HCT116 (cell line): ENCODE results near the gene KCND2. TPM values are rescaled to one million over a fixed set of nuclear protein-coding genes. Genes with fewer than 3 reads are reported as not detected.

Experiments used
- ATAC-seq: fragments of 200-7000 bp; cut with Tn5 transposase; 2 replicates; pipeline ENCODE4 v1.9.1; 2020; ENCODE audit warnings: mild to moderate bottlenecking, moderate library complexity
- BruUV-seq: library from RNA; stranded (reverse); fragments of 400-500 nt; replicated peaks from 2 replicates; lab custom pipeline; 2021; lab: Mats Ljungman, UMichigan
- CTCF ChIA-PET: fragments of 300-600 bp; sonication (Branson Sonifier 250); formaldehyde crosslinking; loops from one replicate; lab custom pipeline; 2021; ENCODE audit warnings: antibody characterized with exemption; lab: Charles Lee
- POLR2A ChIA-PET: fragments of 300-600, 350-600 bp; sonication (Branson Sonifier 250); formaldehyde crosslinking; loops from one replicate; lab custom pipeline; 2021; ENCODE audit warnings: antibody characterized with exemption; lab: Charles Lee
- RAD21 ChIA-PET, 2 experiments: fragments of 300-600 bp; sonication (Branson Sonifier 250); formaldehyde crosslinking; loops; one replicate each; lab custom pipeline; 2023; ENCODE audit warnings: low total read pairs in 2 of 2; ENCODE audit not compliant: uncharacterized antibody in 2 of 2, unreplicated experiment in 2 of 2, low non-redundant PET in 1 of 2; lab: Charles Lee
- DNase-seq: peaks from one replicate; pipeline ENCODE4 v3.0.0-alpha.2; 2010; ENCODE audit warnings: low read depth, low spot score
- H2AFZ ChIP-seq: fragments of 200-600 bp; shearing (Covaris generic), sonication (generic); 2 replicates; pipeline ENCODE4 v1.6.1; 2017; ENCODE audit warnings: low read depth, mixed run types, mixed read lengths, antibody characterized with exemption, low read length; ENCODE audit not compliant: poor library complexity, severe bottlenecking
- H3K27ac ChIP-seq: 2 replicates; pipeline ENCODE4 v1.5.1; 2012; ENCODE audit warnings: low read depth, low read length
- H3K27me3 ChIP-seq: fragments of 200-600 bp; sonication (generic); 2 replicates; pipeline ENCODE4 v1.6.1; 2016; ENCODE audit warnings: mixed run types, low read length, mixed read lengths; ENCODE audit not compliant: insufficient read depth
- H3K36me3 ChIP-seq, 2 experiments: fragments of 200-500 bp in 1 of 2; fragments of 200-600 bp in 1 of 2; sonication (Bioruptor generic) in 1 of 2; sonication (generic) in 1 of 2; 2 replicates each; pipeline versions ENCODE4 v1.5.1 to v1.6.1; 2014 to 2016; ENCODE audit warnings: low read length in 2 of 2, inconsistent platforms in 1 of 2, mixed read lengths in 1 of 2, mixed run types in 1 of 2; ENCODE audit not compliant: insufficient read depth in 2 of 2, control insufficient read depth in 1 of 2
- H3K4me1 ChIP-seq, 2 experiments: fragments of 200-600 bp in 1 of 2; sonication (generic) in 1 of 2; 2 replicates each; pipeline versions ENCODE4 v1.5.1 to v1.6.1; 2012 to 2017; ENCODE audit warnings: low read length in 2 of 2, inconsistent platforms in 1 of 2, mild to moderate bottlenecking in 1 of 2, mixed read lengths in 1 of 2, mixed run types in 1 of 2, moderate library complexity in 1 of 2; ENCODE audit not compliant: insufficient read depth in 2 of 2, control insufficient read depth in 1 of 2
- H3K4me2 ChIP-seq: fragments of 200-600 bp; sonication (generic); 2 replicates; pipeline ENCODE4 v1.6.1; 2017; ENCODE audit warnings: mixed run types, low read length, mixed read lengths
- H3K4me3 ChIP-seq, 2 experiments: fragments of 200-600 bp in 1 of 2; sonication (generic) in 1 of 2; replicated peaks in 1 of 2; 2 replicates each; pipeline ENCODE4 v1.5.1; 2011 to 2016; ENCODE audit warnings: low read length in 2 of 2, control low read depth in 1 of 2, low read depth in 1 of 2, mild to moderate bottlenecking in 1 of 2, mixed read lengths in 1 of 2, mixed run types in 1 of 2
- H3K79me2 ChIP-seq: fragments of 200-600 bp; sonication (generic); 2 replicates; pipeline ENCODE4 v1.6.1; 2017; ENCODE audit warnings: mild to moderate bottlenecking, mixed run types, low read length, moderate library complexity, mixed read lengths; ENCODE audit not compliant: insufficient read depth
- H3K9ac ChIP-seq: fragments of 200-600 bp; sonication (generic); 2 replicates; pipeline ENCODE4 v1.6.1; 2016; ENCODE audit warnings: low read length, mixed read lengths
- H3K9me2 ChIP-seq: fragments of 200-600 bp; sonication (generic), shearing (Covaris generic); 2 replicates; pipeline ENCODE4 v1.6.1; 2017; ENCODE audit warnings: mixed run types, mild to moderate bottlenecking, moderate library complexity; ENCODE audit not compliant: insufficient read depth
- H3K9me3 ChIP-seq, 2 experiments: fragments of 200-500 bp in 1 of 2; fragments of 200-600 bp in 1 of 2; sonication (Bioruptor generic) in 1 of 2; sonication (generic) in 1 of 2; 2 replicates each; pipeline ENCODE4 v1.6.1; 2014 to 2017; ENCODE audit warnings: low read length in 2 of 2, mixed read lengths in 2 of 2, inconsistent platforms in 1 of 2, low read depth in 1 of 2, mild to moderate bottlenecking in 1 of 2, mixed run types in 1 of 2, moderate library complexity in 1 of 2; ENCODE audit not compliant: control insufficient read depth in 1 of 2, insufficient read depth in 1 of 2
- H4K20me1 ChIP-seq: fragments of 200-600 bp; sonication (generic), shearing (Covaris generic); 2 replicates; pipeline ENCODE4 v1.6.1; 2017; ENCODE audit warnings: mixed run types, mild to moderate bottlenecking, moderate library complexity; ENCODE audit not compliant: insufficient read depth
- CBX3 ChIP-seq: IDR thresholded peaks from 2 replicates; pipeline ENCODE4 v1.6.1; 2012; ENCODE audit warnings: low read depth
- CEBPB ChIP-seq: IDR thresholded peaks from 2 replicates; pipeline ENCODE4 v1.6.1; 2012; ENCODE audit warnings: low read depth
- EGR1 ChIP-seq: IDR thresholded peaks from 2 replicates; pipeline ENCODE4 v1.6.1; 2012; ENCODE audit warnings: low read depth
- ELF1 ChIP-seq: IDR thresholded peaks from 2 replicates; pipeline ENCODE4 v1.6.1; 2012; ENCODE audit warnings: low read depth, borderline replicate concordance
- EZH2 ChIP-seq: fragments of 200-600 bp; sonication (generic); IDR thresholded peaks from 2 replicates; pipeline ENCODE4 v1.6.1; 2017; ENCODE audit warnings: antibody characterized with exemption, mixed run types
- EZH2phosphoT487 ChIP-seq: fragments of 200-600 bp; IDR thresholded peaks from 2 replicates; pipeline ENCODE4 v1.6.1; 2018; ENCODE audit warnings: antibody characterized with exemption, borderline replicate concordance
- FOSL1 ChIP-seq: IDR thresholded peaks from 2 replicates; pipeline ENCODE4 v1.6.1; 2012; ENCODE audit warnings: low read depth
- JUND ChIP-seq: IDR thresholded peaks from 2 replicates; pipeline ENCODE4 v1.6.1; 2012
- POLR2A ChIP-seq: IDR thresholded peaks from 2 replicates; pipeline ENCODE4 v1.7.0; 2011; ENCODE audit warnings: borderline replicate concordance; ENCODE audit not compliant: insufficient read depth, insufficient read length; ENCODE audit errors: extremely low read depth
- POLR2AphosphoS5 ChIP-seq: IDR thresholded peaks from 2 replicates; pipeline ENCODE4 v1.6.1; 2011; ENCODE audit warnings: mild to moderate bottlenecking, low read depth, low read length, moderate library complexity
- RAD21 ChIP-seq: IDR thresholded peaks from 2 replicates; pipeline ENCODE4 v1.6.1; 2012; ENCODE audit warnings: low read depth, mild to moderate bottlenecking
- REST ChIP-seq: IDR thresholded peaks from 2 replicates; pipeline ENCODE4 v1.6.1; 2012; ENCODE audit warnings: low read depth
- SIN3A ChIP-seq: IDR thresholded peaks from 2 replicates; pipeline ENCODE4 v1.6.1; 2012; ENCODE audit warnings: low read depth
- SP1 ChIP-seq: IDR thresholded peaks from 2 replicates; pipeline ENCODE4 v1.6.1; 2012; ENCODE audit warnings: low read depth
- TCF7L2 ChIP-seq: IDR thresholded peaks from 2 replicates; pipeline ENCODE4 v1.7.0; 2011; ENCODE audit warnings: borderline replicate concordance, inconsistent platforms; ENCODE audit not compliant: insufficient read depth, insufficient read length; ENCODE audit errors: extremely low read depth
- YY1 ChIP-seq: IDR thresholded peaks from 2 replicates; pipeline ENCODE4 v1.6.1; 2011; ENCODE audit warnings: low read length, low read depth, moderate library complexity, mild to moderate bottlenecking; ENCODE audit not compliant: insufficient replicate concordance; ENCODE audit errors: extremely low read depth
- ZFX ChIP-seq: fragments of 450-650 bp; IDR thresholded peaks from 2 replicates; pipeline ENCODE4 v1.6.1; 2017
- ZNF274 ChIP-seq: fragments of 200-500 bp; sonication (Bioruptor generic); IDR thresholded peaks from 2 replicates; pipeline ENCODE4 v1.6.1; 2014; ENCODE audit warnings: mild to moderate bottlenecking, low read depth, low read length, inconsistent platforms
- intact Hi-C: fragments of 100-400 bp; cut with micrococcal nuclease; formaldehyde crosslinking; loops from 2 replicates; pipeline ENCODE4 v1.10.0; 2022
- total RNA-seq: library from RNA; stranded (reverse); gene quantifications from one replicate; pipeline ENCODE4 v1.2.1, GENCODE V29; 2021; ENCODE audit not compliant: unreplicated experiment
- TF ChIP-seq, protein P1 (sequence below), 3 experiments: fragments of 200-600 bp in 1 of 3; sonication (generic) in 1 of 3; IDR thresholded peaks in 2 of 3; conservative IDR thresholded peaks in 1 of 3; 2 replicates each; pipeline ENCODE4 v1.5.1; 2012 to 2017; ENCODE audit warnings: low read depth in 2 of 3, low read length in 2 of 3, antibody characterized with exemption in 1 of 3, borderline replicate concordance in 1 of 3, control low read depth in 1 of 3, mild to moderate bottlenecking in 1 of 3, mixed read lengths in 1 of 3, mixed run types in 1 of 3, moderate library complexity in 1 of 3; ENCODE audit not compliant: insufficient read depth in 1 of 3
- TF ChIP-seq, protein P2 (sequence below): IDR thresholded peaks from 2 replicates; pipeline ENCODE4 v1.6.1; 2012

The KCND2 gene
- total RNA-seq, 1 experiment from 2014 or later: 0.05 TPM

DNA sequence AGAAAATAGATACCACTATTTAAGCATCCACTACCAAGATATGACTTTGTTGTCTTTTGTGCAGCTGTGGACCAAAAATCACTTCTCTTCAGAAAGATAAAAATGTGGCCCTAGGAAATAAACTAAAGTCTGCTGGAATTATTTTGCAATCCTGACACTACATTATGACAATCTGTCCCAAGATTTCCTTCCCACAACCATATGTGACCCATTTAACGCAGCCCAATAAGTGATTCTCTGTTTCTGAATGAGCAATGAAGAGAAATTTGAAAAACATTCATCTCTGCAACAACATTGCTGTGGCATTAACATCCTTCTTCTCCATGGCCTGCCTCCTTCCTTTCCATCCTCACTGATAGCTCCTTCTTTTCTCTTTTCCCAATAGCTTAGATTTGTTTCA, 373.0 kb downstream of the KCND2 start:
- ChIA-PET CTCF (no interaction called here), RAD21 (no interaction called here), POLR2A (no interaction called here)
- H3K79me2 ChIP-seq: no peaks in the 10 kb centered on the region
- no peak overlapping the region for H3K4me2 ChIP-seq
- intact Hi-C loops: no loop called here
- no peak overlapping the region for H3K27ac ChIP-seq
- H3K36me3 ChIP-seq: no peaks in the 10 kb centered on the region
- H2AFZ ChIP-seq: no peak overlapping the region
- BruUV-seq: no TSS peak
- no peak overlapping the region for H3K4me3 ChIP-seq
- H3K4me1 ChIP-seq: no peaks in the 10 kb centered on the region
- no peak overlapping the region for H3K9ac ChIP-seq
- no peaks in the 10 kb centered on the region for H4K20me1 ChIP-seq
- H3K9me3 ChIP-seq: no peaks in the 10 kb centered on the region
- H3K27me3 ChIP-seq: no peaks in the 10 kb centered on the region
- TF ChIP-seq POLR2A (no peak), EGR1 (no peak), EZH2 (no peak), YY1 (no peak), ELF1 (no peak), REST (no peak), FOSL1 (no peak), SP1 (no peak), POLR2AphosphoS5 (no peak), TCF7L2 (no peak), CBX3 (no peak), RAD21 (no peak), ZNF274 (no peak), JUND (no peak), SIN3A (no peak), EZH2phosphoT487 (no peak), ZFX (no peak), CEBPB (no peak)
- TF ChIP-seq, protein P1, sequence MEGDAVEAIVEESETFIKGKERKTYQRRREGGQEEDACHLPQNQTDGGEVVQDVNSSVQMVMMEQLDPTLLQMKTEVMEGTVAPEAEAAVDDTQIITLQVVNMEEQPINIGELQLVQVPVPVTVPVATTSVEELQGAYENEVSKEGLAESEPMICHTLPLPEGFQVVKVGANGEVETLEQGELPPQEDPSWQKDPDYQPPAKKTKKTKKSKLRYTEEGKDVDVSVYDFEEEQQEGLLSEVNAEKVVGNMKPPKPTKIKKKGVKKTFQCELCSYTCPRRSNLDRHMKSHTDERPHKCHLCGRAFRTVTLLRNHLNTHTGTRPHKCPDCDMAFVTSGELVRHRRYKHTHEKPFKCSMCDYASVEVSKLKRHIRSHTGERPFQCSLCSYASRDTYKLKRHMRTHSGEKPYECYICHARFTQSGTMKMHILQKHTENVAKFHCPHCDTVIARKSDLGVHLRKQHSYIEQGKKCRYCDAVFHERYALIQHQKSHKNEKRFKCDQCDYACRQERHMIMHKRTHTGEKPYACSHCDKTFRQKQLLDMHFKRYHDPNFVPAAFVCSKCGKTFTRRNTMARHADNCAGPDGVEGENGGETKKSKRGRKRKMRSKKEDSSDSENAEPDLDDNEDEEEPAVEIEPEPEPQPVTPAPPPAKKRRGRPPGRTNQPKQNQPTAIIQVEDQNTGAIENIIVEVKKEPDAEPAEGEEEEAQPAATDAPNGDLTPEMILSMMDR (IDR thresholded peaks at IDR 0.05 in 2 of 3, conservative IDR thresholded peaks at IDR 0.05 in 1 of 3; ENCODE audit: borderline replicate concordance in 1 of 3, insufficient read depth in 1 of 3, low read depth in 2 of 3, low read length in 2 of 3): no peak
- TF ChIP-seq, protein P2, sequence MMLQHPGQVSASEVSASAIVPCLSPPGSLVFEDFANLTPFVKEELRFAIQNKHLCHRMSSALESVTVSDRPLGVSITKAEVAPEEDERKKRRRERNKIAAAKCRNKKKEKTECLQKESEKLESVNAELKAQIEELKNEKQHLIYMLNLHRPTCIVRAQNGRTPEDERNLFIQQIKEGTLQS: no peak
- DNase-seq (no peak), ATAC-seq (no peak)
- H3K9me2 ChIP-seq: no peaks in the 10 kb centered on the region; the same call in 1 of the 2 replicates
